ENCODE data around the gene ARCN1.

The ARCN1 gene

DNA sequence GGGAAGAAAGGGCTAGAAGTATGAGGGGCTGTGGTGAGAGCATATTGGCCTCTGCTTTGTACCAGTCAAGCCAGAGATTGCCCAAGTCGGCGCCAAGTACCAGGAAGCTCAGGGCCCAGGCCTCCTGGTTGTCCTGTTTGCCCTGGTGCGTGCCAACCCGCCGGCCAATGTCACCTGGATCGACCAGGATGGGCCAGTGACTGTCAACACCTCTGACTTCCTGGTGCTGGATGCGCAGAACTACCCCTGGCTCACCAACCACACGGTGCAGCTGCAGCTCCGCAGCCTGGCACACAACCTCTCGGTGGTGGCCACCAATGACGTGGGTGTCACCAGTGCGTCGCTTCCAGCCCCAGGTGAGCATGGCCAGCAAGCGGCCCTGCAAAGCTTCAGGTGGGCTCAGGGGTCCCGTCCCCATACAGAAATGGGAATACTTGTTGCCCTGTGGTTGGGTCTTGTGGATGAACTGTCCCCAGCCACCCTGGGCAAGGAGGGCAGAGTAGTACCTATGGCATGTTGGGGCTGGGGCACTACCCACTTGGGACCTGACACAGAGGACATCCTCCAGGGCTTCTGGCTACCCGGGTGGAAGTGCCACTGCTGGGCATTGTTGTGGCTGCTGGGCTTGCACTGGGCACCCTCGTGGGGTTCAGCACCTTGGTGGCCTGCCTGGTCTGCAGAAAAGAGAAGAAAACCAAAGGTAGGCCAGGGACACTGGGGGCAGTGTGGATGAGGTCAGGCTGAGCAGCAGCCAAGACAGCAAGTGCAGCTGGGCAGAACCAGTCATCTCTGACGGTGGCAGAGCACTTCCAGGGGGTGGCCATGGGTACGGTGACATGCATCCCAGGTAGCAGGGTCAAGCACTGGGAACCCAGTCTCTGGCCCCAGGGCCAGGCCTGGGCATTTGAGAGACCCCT, 39.1 kb upstream of the ARCN1 start:
- Histone ChIP-seq H3K9me3 (ENCODE audit: insufficient read depth, low read length, severe bottlenecking) (no peaks in the 10 kb centered on the region), H3K79me2 (ENCODE audit: insufficient read depth, low read length) (no peaks in the 10 kb centered on the region), H3K4me3 (ENCODE audit: low read depth in 1 of 2, low read length in 2 of 2) (no peak overlapping the region), H2AFZ (ENCODE audit: low read depth, low read length) (no peak overlapping the region), H3K36me3 (ENCODE audit: insufficient read depth, low read length) (no peaks in the 10 kb centered on the region), H3K27me3 (ENCODE audit: insufficient read depth, low read length, poor library complexity) (peaks cover 6% of the 10 kb centered on the region), H3K4me1 (ENCODE audit: insufficient read depth, low read length) (peaks cover 37% of the 10 kb centered on the region), H3K9ac (ENCODE audit: low read depth, low read length) (no peak overlapping the region), H4K20me1 (ENCODE audit: insufficient read depth, low read length) (0 out of 2 replicates have a peak, but pooled peaks cover 4% of the 10 kb centered on the region), H3K27ac (ENCODE audit: low read length) (no peak overlapping the region), H3K4me2 (ENCODE audit: insufficient read depth, low read length) (no peak overlapping the region)
- ATAC-seq (ENCODE audit: insufficient read depth, low read depth) (no peak), DNase-seq (no peak)
- TF ChIP-seq, protein P1, sequence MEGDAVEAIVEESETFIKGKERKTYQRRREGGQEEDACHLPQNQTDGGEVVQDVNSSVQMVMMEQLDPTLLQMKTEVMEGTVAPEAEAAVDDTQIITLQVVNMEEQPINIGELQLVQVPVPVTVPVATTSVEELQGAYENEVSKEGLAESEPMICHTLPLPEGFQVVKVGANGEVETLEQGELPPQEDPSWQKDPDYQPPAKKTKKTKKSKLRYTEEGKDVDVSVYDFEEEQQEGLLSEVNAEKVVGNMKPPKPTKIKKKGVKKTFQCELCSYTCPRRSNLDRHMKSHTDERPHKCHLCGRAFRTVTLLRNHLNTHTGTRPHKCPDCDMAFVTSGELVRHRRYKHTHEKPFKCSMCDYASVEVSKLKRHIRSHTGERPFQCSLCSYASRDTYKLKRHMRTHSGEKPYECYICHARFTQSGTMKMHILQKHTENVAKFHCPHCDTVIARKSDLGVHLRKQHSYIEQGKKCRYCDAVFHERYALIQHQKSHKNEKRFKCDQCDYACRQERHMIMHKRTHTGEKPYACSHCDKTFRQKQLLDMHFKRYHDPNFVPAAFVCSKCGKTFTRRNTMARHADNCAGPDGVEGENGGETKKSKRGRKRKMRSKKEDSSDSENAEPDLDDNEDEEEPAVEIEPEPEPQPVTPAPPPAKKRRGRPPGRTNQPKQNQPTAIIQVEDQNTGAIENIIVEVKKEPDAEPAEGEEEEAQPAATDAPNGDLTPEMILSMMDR (IDR thresholded peaks at IDR 0.05; ENCODE audit: borderline replicate concordance, extremely low read depth, low read length, poor library complexity, severe bottlenecking), result no peak
- no peak for TF ChIP-seq EZH2 (IDR thresholded peaks at IDR 0.05; ENCODE audit: borderline replicate concordance, low read depth, low read length, severe bottlenecking)

DNA sequence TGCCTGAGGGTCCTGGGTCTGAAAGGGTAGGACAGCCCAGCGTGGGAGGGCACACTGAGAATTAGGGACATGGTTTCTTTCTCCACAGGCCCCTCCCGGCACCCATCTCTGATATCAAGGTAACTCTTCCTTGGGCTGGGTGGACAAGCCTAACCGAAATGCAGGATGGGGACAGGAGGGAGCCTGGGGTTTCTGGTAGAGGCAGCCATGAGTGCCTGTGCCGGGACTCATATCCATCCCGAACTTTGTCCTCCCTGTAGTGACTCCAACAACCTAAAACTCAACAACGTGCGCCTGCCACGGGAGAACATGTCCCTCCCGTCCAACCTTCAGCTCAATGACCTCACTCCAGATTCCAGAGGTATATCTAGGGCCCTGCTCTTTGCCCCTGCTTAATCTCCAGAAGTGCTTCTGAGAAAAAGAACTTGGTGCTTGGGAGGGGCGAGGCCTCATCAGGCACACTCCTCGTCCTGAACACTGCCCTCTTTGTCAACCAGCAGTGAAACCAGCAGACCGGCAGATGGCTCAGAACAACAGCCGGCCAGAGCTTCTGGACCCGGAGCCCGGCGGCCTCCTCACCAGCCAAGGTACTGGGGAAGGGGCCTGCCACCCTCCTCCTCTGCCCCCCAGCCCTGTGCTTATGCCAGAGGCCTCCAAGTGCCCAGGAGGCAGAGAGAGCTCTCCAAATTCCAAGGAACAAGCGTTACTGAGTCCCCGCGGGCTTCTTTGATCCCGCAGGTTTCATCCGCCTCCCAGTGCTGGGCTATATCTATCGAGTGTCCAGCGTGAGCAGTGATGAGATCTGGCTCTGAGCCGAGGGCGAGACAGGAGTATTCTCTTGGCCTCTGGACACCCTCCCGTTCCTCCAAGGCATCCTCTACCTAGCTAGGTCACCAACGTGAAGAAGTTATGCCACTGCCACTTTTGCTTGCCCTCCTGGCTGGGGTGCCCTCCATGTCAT, 38.2 kb upstream of the ARCN1 start:
- no peak overlapping the region for H3K27ac ChIP-seq (ENCODE audit: low read length)
- no peaks in the 10 kb centered on the region for H3K36me3 ChIP-seq (ENCODE audit: insufficient read depth, low read length)
- H3K79me2 ChIP-seq (ENCODE audit: insufficient read depth, low read length), result no peaks in the 10 kb centered on the region
- no peak for TF ChIP-seq EZH2 (IDR thresholded peaks at IDR 0.05; ENCODE audit: borderline replicate concordance, low read depth, low read length, severe bottlenecking)
- TF ChIP-seq, protein P1 (IDR thresholded peaks at IDR 0.05; ENCODE audit: borderline replicate concordance, extremely low read depth, low read length, poor library complexity, severe bottlenecking), result no peak
- ATAC-seq (ENCODE audit: insufficient read depth, low read depth) (no peak), DNase-seq (no peak)
- H3K27me3 ChIP-seq (ENCODE audit: insufficient read depth, low read length, poor library complexity), result peaks cover 6% of the 10 kb centered on the region
- H2AFZ ChIP-seq (ENCODE audit: low read depth, low read length), result no peak overlapping the region
- H4K20me1 ChIP-seq (ENCODE audit: insufficient read depth, low read length), result no peaks in the 10 kb centered on the region
- peaks cover 32% of the 10 kb centered on the region for H3K4me1 ChIP-seq (ENCODE audit: insufficient read depth, low read length)
- no peaks in the 10 kb centered on the region for H3K9me3 ChIP-seq (ENCODE audit: insufficient read depth, low read length, severe bottlenecking)
- H3K4me2 ChIP-seq (ENCODE audit: insufficient read depth, low read length), result no peak overlapping the region
- H3K4me3 ChIP-seq (ENCODE audit: low read depth in 1 of 2, low read length in 2 of 2), result no peak overlapping the region
- no peak overlapping the region for H3K9ac ChIP-seq (ENCODE audit: low read depth, low read length)

DNA sequence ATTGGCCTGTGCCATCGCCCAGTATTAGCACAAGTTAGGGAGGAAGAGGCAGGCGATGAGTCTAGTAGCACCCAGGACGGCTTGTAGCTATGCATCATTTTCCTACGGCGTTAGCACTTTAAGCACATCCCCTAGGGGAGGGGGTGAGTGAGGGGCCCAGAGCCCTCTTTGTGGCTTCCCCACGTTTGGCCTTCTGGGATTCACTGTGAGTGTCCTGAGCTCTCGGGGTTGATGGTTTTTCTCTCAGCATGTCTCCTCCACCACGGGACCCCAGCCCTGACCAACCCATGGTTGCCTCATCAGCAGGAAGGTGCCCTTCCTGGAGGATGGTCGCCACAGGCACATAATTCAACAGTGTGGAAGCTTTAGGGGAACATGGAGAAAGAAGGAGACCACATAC, 36.9 kb upstream of the ARCN1 start:
- H3K27me3 ChIP-seq (ENCODE audit: insufficient read depth, low read length, poor library complexity), result peaks cover 4% of the 10 kb centered on the region
- no peak overlapping the region for H3K4me3 ChIP-seq (ENCODE audit: low read depth in 1 of 2, low read length in 2 of 2)
- no peak overlapping the region for H3K9ac ChIP-seq (ENCODE audit: low read depth, low read length)
- DNase-seq, result no peak
- H3K27ac ChIP-seq (ENCODE audit: low read length), result no peak overlapping the region
- ATAC-seq (ENCODE audit: insufficient read depth, low read depth), result no peak
- no peak overlapping the region for H2AFZ ChIP-seq (ENCODE audit: low read depth, low read length)
- TF ChIP-seq, protein P1 (IDR thresholded peaks at IDR 0.05; ENCODE audit: borderline replicate concordance, extremely low read depth, low read length, poor library complexity, severe bottlenecking), result no peak
- TF ChIP-seq EZH2 (IDR thresholded peaks at IDR 0.05; ENCODE audit: borderline replicate concordance, low read depth, low read length, severe bottlenecking), result no peak
- H3K9me3 ChIP-seq (ENCODE audit: insufficient read depth, low read length, severe bottlenecking), result no peaks in the 10 kb centered on the region
- H3K79me2 ChIP-seq (ENCODE audit: insufficient read depth, low read length), result no peaks in the 10 kb centered on the region
- no peaks in the 10 kb centered on the region for H3K36me3 ChIP-seq (ENCODE audit: insufficient read depth, low read length)
- H3K4me2 ChIP-seq (ENCODE audit: insufficient read depth, low read length), result no peak overlapping the region
- peaks cover 20% of the 10 kb centered on the region for H3K4me1 ChIP-seq (ENCODE audit: insufficient read depth, low read length)
- no peaks in the 10 kb centered on the region for H4K20me1 ChIP-seq (ENCODE audit: insufficient read depth, low read length)

Measured in DND-41 (cell line).